BLaER1 (cell line): Measurements from ENCODE around the gene NCOA5.

Experiments used
- H3K27ac ChIP-seq: shearing (Covaris generic); formaldehyde crosslinking; 2 replicates; pipeline ENCODE4 v1.8.1; 2022
- H3K27me3 ChIP-seq: shearing (Covaris generic); formaldehyde crosslinking; 2 replicates; pipeline ENCODE4 v1.8.1; 2022
- H3K36me3 ChIP-seq: shearing (Covaris generic); formaldehyde crosslinking; 2 replicates; pipeline ENCODE4 v1.8.1; 2022
- H3K4me1 ChIP-seq: shearing (Covaris generic); formaldehyde crosslinking; 2 replicates; pipeline ENCODE4 v1.8.1; 2022
- H3K4me2 ChIP-seq: shearing (Covaris generic); formaldehyde crosslinking; 2 replicates; pipeline ENCODE4 v1.8.1; 2022
- H3K4me3 ChIP-seq: shearing (Covaris generic); formaldehyde crosslinking; 2 replicates; pipeline ENCODE4 v1.8.1; 2022
- H3K9ac ChIP-seq: shearing (Covaris generic); formaldehyde crosslinking; 2 replicates; pipeline ENCODE4 v1.8.1; 2022
- H3K9me3 ChIP-seq: shearing (Covaris generic); formaldehyde crosslinking; 2 replicates; pipeline ENCODE4 v1.8.1; 2022
- H4K20me1 ChIP-seq: shearing (Covaris generic); formaldehyde crosslinking; 2 replicates; pipeline ENCODE4 v1.8.1; 2022
- Cebpa-rat ChIP-seq: shearing (Covaris generic); IDR thresholded peaks from 2 replicates; pipeline ENCODE4 v1.8.1; 2022

Gene NCOA5

DNA sequence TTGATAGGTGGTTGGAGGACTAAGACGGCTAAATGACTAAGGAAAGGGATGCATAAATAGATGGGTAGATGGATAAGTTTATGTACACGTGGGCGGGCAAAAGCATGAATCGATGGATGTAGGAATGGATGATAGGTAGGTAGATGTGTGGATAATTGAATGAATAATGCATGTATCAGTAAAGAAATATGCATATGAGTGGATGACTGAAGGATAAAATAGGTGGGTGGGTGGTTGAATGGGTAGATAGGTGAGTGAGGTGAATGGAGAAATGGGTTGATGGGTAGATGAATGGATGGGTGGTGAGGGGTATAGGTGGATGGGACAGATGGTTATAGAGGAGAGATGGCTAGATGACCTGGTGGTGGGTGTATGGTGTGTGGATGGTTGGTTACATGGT lies 40.6 kb downstream of the NCOA5 start:
- H3K4me3 ChIP-seq, result no peak overlapping the region
- TF ChIP-seq Cebpa-rat, result no peak
- no peak overlapping the region for H3K27ac ChIP-seq
- peaks cover 24% of the 10 kb centered on the region; the same call in 1 of the 2 replicates for H4K20me1 ChIP-seq
- 0 out of 2 replicates have a peak, but pooled peaks cover 4% of the 10 kb centered on the region for H3K4me1 ChIP-seq
- no peak overlapping the region for H3K4me2 ChIP-seq
- H3K9ac ChIP-seq, result no peak overlapping the region
- H3K9me3 ChIP-seq, result no peaks in the 10 kb centered on the region
- no peaks in the 10 kb centered on the region for H3K36me3 ChIP-seq
- no peaks in the 10 kb centered on the region for H3K27me3 ChIP-seq

DNA sequence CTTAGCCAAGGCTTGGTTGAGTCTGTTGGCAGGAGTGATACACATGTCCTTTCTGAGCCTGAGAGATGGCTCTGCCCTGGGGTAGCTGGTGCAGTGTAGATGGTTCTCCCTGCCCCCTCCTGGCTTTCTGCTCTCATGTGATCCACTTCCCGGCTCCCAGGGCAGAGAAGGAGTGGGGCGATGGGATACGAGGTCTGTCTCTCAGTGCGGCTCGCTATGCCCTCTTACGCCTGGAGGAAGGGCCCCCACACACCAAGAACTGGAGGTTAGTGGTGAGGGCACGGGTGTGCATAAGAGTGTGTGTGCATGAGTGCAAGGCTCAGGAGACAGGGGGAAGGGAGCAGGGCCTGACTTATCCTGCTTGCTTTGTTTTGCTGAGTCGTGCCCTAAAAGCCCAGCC lies 41.9 kb downstream of the NCOA5 start:
- Histone ChIP-seq H3K4me1 (0 out of 2 replicates have a peak, but pooled peaks cover 4% of the 10 kb centered on the region), H3K9me3 (no peaks in the 10 kb centered on the region), H3K27ac (no peak overlapping the region), H3K4me2 (no peak overlapping the region), H3K4me3 (no peak overlapping the region), H3K27me3 (no peaks in the 10 kb centered on the region), H4K20me1 (peaks cover 25% of the 10 kb centered on the region; the same call in 1 of the 2 replicates), H3K36me3 (no peaks in the 10 kb centered on the region), H3K9ac (no peak overlapping the region)
- TF ChIP-seq Cebpa-rat, result no peak

DNA sequence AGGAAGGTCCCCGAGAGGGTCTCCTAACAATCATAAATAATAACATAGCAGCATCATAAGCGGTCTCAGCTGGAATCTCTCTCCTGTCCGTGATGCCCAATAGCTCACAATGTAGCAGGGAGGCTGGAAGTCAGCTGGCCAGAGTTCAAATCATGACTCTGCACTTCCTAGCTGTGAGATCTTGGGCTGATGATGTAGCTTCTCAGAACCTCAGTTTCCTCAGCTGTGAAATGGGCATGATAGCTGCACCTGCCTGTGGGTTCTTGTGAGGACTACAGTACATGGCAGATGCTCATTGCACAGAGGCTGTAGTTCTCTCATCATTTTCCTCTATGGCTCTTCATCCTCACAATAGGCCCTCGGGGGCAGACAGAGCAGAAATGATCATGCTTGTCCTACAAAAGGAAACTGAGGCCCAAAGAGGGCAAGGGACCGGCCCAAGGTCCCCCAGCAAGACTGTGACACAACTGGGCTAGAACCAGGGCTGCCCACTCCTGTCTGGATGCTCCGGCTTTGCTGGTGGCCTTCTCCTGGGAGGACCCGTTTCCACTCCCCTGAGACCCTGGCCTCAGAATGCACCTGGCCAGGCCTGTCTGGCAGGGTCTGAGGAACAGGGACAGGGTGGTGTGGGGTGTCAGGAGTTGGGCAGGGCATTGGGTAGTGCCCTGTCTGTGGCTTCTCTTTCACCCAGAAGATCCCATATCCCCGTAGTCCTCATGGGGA lies 43.0 kb downstream of the NCOA5 start:
- H3K27ac ChIP-seq, result no peak overlapping the region
- no peak overlapping the region for H3K9ac ChIP-seq
- no peak for TF ChIP-seq Cebpa-rat
- peaks cover 34% of the 10 kb centered on the region; the same call in 1 of the 2 replicates for H4K20me1 ChIP-seq
- H3K9me3 ChIP-seq, result no peaks in the 10 kb centered on the region
- no peaks in the 10 kb centered on the region for H3K36me3 ChIP-seq
- H3K4me2 ChIP-seq, result no peak overlapping the region
- no peaks in the 10 kb centered on the region for H3K27me3 ChIP-seq
- 0 out of 2 replicates have a peak, but pooled peaks cover 4% of the 10 kb centered on the region for H3K4me1 ChIP-seq
- no peak overlapping the region for H3K4me3 ChIP-seq

DNA sequence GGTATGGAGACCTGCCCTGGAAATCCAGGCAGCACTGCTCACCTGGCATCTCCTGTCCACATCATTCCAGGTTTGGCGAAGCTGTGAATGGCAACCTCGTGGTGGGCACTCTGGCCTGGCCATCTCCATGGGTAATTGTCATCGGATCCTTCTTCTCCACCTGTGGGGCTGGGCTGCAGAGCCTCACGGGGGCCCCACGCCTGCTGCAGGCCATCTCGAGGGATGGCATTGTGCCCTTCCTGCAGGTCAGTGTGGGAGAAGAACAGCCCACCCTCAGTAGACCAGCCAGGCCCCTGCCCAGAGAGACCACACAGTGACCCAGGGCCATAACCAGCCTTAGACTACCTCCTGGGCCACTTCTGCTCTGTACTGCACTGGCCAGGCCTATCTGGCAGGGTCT lies 44.9 kb downstream of the NCOA5 start:
- Histone ChIP-seq H3K9me3 (no peaks in the 10 kb centered on the region), H3K4me2 (no peak overlapping the region), H3K4me1 (0 out of 2 replicates have a peak, but pooled peaks cover 4% of the 10 kb centered on the region), H3K4me3 (no peak overlapping the region), H3K9ac (no peak overlapping the region), H3K36me3 (no peaks in the 10 kb centered on the region), H3K27me3 (no peaks in the 10 kb centered on the region), H3K27ac (no peak overlapping the region), H4K20me1 (peaks cover 52% of the 10 kb centered on the region)
- no peak for TF ChIP-seq Cebpa-rat

DNA sequence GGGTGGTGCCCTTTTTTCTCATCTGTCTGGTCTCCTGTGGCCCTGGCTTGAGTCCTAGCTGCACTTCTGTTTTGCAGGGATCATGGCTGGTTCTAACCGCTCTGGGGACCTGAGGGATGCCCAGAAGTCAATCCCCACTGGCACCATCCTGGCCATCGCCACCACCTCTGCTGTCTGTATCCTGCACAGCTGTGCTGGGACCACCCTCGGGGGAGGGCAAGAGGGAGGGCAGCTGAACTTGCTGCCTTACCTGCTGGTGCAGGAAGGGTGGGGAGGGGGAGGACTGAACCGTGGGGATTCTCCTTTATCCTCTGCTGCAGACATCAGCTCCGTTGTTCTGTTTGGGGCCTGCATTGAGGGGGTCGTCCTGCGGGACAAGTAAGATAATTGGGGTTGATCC lies 46.2 kb downstream of the NCOA5 start:
- Histone ChIP-seq H3K27ac (no peak overlapping the region), H4K20me1 (peaks cover 53% of the 10 kb centered on the region), H3K9ac (no peak overlapping the region), H3K27me3 (no peaks in the 10 kb centered on the region), H3K9me3 (no peaks in the 10 kb centered on the region), H3K4me2 (no peak overlapping the region), H3K36me3 (no peaks in the 10 kb centered on the region), H3K4me3 (no peak overlapping the region), H3K4me1 (0 out of 2 replicates have a peak, but pooled peaks cover 4% of the 10 kb centered on the region)
- TF ChIP-seq Cebpa-rat, result no peak

DNA sequence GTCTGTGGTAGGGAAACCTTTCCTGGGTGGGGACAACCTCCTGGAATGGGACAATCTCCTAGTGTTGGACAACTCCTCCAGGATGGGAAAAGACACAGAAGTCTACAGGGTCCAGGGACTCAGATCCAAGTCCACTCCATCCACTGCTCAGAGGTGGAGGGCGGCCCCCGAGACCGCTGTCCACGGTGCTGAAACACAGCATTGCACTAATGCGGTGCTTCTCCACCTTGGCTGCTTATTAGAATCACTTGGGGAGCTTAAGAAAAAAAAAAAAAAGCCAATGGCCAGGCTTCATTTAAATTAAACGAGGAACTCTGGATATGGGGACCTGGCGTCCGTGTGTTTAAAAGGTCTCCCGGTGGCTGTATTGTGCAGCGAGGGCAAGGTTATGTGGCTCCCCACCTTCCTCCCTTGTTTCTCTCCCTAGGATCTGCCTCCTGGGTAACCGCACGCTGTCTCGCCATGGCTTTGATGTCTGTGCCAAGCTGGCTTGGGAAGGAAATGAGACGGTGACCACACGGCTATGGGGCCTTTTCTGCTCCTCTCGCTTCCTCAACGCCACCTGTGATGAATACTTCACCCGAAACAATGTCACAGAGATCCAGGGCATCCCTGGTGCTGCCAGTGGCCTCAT lies 48.7 kb downstream of the NCOA5 start:
- Histone ChIP-seq H3K9me3 (no peaks in the 10 kb centered on the region), H3K4me1 (0 out of 2 replicates have a peak, but pooled peaks cover 4% of the 10 kb centered on the region), H3K27ac (no peak overlapping the region), H3K9ac (no peak overlapping the region), H3K36me3 (no peaks in the 10 kb centered on the region), H3K4me3 (no peak overlapping the region), H3K4me2 (no peak overlapping the region), H4K20me1 (peaks cover 69% of the 10 kb centered on the region), H3K27me3 (no peaks in the 10 kb centered on the region)
- no peak for TF ChIP-seq Cebpa-rat

DNA sequence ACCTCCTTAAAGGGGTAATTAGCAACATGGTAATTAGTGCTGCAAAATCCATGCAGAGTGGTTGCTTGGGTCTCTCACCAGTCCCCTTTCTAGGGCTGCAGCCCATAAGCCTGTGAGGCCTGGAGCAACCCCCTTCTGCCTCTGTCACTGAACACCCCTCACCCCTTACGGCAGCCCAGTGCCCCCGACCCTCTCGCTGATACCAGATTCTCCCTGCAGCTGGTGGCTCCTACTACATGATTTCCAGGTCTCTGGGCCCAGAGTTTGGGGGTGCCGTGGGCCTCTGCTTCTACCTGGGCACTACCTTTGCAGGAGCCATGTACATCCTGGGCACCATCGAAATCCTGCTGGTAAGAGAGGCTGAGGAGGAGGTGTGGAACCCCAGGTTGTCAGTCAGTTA lies 52.7 kb downstream of the NCOA5 start:
- Histone ChIP-seq H4K20me1 (peaks cover 80% of the 10 kb centered on the region), H3K9me3 (no peaks in the 10 kb centered on the region), H3K4me3 (no peak overlapping the region), H3K36me3 (no peaks in the 10 kb centered on the region), H3K4me1 (no peaks in the 10 kb centered on the region), H3K27ac (no peak overlapping the region), H3K9ac (no peak overlapping the region), H3K4me2 (no peak overlapping the region), H3K27me3 (peaks cover 17% of the 10 kb centered on the region)
- no peak for TF ChIP-seq Cebpa-rat

DNA sequence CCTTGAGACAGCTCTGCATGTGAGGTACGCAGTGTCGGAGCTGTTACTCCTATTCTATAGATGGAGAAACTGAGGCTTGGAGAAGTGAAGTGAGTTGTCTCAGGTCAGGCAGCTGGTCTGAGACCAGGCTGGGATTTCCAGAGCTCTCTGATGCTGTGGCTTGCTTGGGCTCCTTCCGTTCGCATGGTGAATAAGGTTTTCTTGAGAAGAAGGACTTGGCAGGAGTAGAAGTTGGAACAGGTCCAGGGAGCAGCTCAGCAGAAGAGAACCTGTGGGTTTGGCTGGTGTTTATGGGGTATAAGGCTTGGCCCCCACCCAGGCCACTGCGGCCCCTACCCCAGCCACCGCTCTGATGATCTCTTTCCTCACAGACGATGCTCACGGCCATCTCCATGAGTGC lies 53.4 kb downstream of the NCOA5 start:
- no peaks in the 10 kb centered on the region for H3K36me3 ChIP-seq
- no peaks in the 10 kb centered on the region for H3K9me3 ChIP-seq
- H3K4me1 ChIP-seq, result peaks cover 2% of the 10 kb centered on the region; the same call in 1 of the 2 replicates
- H3K4me3 ChIP-seq, result no peak overlapping the region
- TF ChIP-seq Cebpa-rat, result no peak
- H3K9ac ChIP-seq, result no peak overlapping the region
- peaks cover 80% of the 10 kb centered on the region for H4K20me1 ChIP-seq
- H3K27me3 ChIP-seq, result peaks cover 23% of the 10 kb centered on the region
- no peak overlapping the region for H3K4me2 ChIP-seq
- no peak overlapping the region for H3K27ac ChIP-seq

DNA sequence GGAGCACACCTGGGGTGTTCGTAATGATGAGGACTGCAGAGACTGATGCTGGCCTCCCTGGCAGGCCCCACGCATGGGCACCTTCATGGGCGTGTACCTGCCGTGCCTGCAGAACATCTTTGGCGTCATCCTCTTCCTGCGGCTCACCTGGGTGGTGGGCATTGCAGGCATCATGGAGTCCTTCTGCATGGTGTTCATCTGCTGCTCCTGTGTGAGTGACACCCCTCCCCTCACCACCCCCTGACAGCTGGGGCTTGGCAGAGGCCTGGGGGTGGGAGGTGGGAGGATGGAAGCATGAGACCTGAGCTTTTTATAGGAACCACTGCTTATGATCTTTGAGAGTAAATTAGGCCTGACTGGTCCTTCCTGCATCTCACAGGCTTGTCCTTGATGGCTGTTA lies 54.0 kb downstream of the NCOA5 start:
- Histone ChIP-seq H3K4me1 (peaks cover 6% of the 10 kb centered on the region; the same call in 1 of the 2 replicates), H3K27ac (no peak overlapping the region), H4K20me1 (peaks cover 80% of the 10 kb centered on the region), H3K36me3 (no peaks in the 10 kb centered on the region), H3K4me3 (no peak overlapping the region), H3K9me3 (no peaks in the 10 kb centered on the region), H3K27me3 (peaks cover 30% of the 10 kb centered on the region), H3K9ac (no peak overlapping the region), H3K4me2 (no peak overlapping the region)
- TF ChIP-seq Cebpa-rat, result no peak

DNA sequence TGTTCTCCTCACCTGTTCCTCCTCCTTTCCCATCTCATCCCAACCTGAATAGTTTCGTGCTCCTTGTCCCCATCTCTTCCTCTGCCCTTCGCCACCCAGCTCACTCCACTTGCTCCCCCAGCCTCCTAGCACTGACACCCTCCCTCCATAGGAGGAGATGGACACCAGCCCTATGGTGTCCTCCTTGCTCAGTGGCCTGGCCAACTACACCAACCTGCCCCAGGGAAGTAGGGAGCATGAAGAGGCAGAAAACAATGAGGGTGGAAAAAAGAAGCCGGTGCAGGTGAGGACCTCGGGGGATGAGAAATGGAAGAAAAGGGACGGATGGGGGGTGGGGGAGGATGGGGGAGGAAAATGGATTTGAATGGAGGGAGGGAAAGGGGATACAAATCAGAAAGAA lies 54.5 kb downstream of the NCOA5 start:
- no peak overlapping the region for H3K4me2 ChIP-seq
- H3K27me3 ChIP-seq, result peaks cover 35% of the 10 kb centered on the region
- no peaks in the 10 kb centered on the region for H3K9me3 ChIP-seq
- H3K9ac ChIP-seq, result no peak overlapping the region
- no peak overlapping the region for H3K4me3 ChIP-seq
- H3K27ac ChIP-seq, result no peak overlapping the region
- no peak for TF ChIP-seq Cebpa-rat
- no peaks in the 10 kb centered on the region for H3K36me3 ChIP-seq
- peaks cover 78% of the 10 kb centered on the region for H4K20me1 ChIP-seq
- peaks cover 6% of the 10 kb centered on the region; the same call in 1 of the 2 replicates for H3K4me1 ChIP-seq
